GM19193 (cell line): ENCODE results near the gene DYSF.

ENCODE experiments used
- POLR2A ChIP-seq: IDR thresholded peaks from 4 replicates; pipeline ENCODE4 v1.6.1; 2011; ENCODE audit not compliant: insufficient read depth, insufficient read length; ENCODE audit errors: extremely low read depth

DYSF gene

DNA sequence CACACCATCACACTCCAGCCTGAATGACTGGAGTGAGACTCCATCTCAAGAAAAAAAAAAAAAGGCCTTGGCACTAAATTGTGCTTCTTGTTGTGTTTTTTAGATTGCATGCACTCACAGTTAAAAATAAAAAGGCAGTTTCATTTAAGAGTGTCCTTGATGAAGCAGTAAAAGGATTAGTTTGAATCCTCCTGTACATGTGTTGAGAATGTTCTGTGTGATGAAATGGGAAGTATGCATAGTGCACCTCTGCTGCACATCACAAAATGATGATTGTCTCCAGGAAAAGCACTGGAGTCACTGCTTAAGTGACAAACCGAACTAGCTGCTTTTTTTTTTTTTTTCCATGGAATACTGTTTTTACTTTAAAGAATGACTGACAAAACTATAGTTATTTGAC is 23.1 kb downstream of the DYSF start:
- TF ChIP-seq POLR2A: no peak

GRCh38 chr2:71477231-71477691 is 23.9 kb downstream of the DYSF start:
- TF ChIP-seq POLR2A: no peak

GRCh38 chr2:71478806-71479205 is 25.4 kb downstream of the DYSF start:
- TF ChIP-seq POLR2A: no peak

- TF ChIP-seq POLR2A: no peak
These were observed 25.9 kb downstream of the DYSF start for GRCh38 chr2:71479261-71479660.

DNA sequence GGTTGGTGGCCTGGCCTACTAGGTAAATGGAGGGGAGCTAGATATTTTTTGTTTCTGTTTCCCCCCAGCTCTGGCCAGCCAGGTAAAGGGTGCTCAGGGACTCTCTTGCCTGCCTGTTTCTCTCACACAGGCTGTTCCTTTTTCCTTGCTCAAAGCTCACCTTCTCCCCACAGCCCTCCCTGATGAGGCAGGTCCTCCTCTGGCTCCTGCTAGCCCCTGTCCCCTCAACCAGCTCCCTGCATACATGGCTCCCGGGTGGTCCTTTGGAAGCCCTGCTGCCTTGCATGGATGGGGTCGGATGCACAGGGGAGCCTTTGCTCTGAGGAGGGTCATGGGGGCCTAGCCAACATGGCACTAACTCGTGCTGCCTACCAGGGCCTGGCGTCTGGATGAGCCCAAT is 27.8 kb downstream of the DYSF start:
- TF ChIP-seq POLR2A: no peak

- no peak for TF ChIP-seq POLR2A
These were observed 28.7 kb downstream of the DYSF start for GRCh38 chr2:71482055-71482454.

- TF ChIP-seq POLR2A: no peak
These were observed 29.9 kb downstream of the DYSF start for GRCh38 chr2:71483246-71483645.

DNA sequence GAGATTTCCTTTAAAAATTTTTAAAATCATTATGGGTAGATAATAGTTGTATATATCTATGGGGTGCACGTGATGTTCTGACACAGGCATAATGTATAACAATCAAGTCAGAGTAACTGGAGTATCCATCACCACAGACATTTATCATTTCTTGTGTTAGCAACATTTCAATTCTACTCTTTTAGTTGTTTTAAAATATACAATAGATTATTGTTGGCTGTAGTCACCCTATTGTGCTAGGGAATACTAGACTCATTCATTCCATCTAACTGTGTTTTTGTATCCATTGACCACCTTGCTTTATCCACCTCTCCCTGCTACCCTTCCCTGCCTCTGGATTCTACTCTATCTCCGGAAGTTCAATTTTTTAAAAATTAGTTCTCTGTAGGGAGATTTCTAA is 31.0 kb downstream of the DYSF start:
- TF ChIP-seq POLR2A: no peak

- no peak for TF ChIP-seq POLR2A
These were observed 33.7 kb downstream of the DYSF start for GRCh38 chr2:71486881-71487640.

GRCh38 chr2:71492112-71492511 is 38.8 kb downstream of the DYSF start:
- TF ChIP-seq POLR2A: no peak

- no peak for TF ChIP-seq POLR2A
These were observed 40.7 kb downstream of the DYSF start for GRCh38 chr2:71494091-71494490.

GRCh38 chr2:71494523-71495155 is 41.3 kb downstream of the DYSF start:
- TF ChIP-seq POLR2A: no peak

GRCh38 chr2:71496156-71496770 is 42.9 kb downstream of the DYSF start:
- TF ChIP-seq POLR2A: no peak

GRCh38 chr2:71498261-71498701 is 44.9 kb downstream of the DYSF start:
- TF ChIP-seq POLR2A: no peak

GRCh38 chr2:71499691-71500090 is 46.3 kb downstream of the DYSF start:
- TF ChIP-seq POLR2A: no peak
